HEK293T (cell line): Measurements from ENCODE around the gene HCN4.
A peak's percentile ranks its signal among the peaks of the same experiment; 100 is the strongest.

ENCODE experiments used
- CTCF ChIA-PET: fragments of 350-600 bp; formaldehyde crosslinking; extraction: SDS; loops from one replicate; lab custom pipeline; 2021; ENCODE audit warnings: antibody characterized with exemption, inconsistent platforms; lab: Yijun Ruan, JAX
- POLR2A ChIA-PET: fragments of 350-600 bp; formaldehyde crosslinking; extraction: SDS; loops from one replicate; lab custom pipeline; 2020; ENCODE audit warnings: antibody characterized with exemption, inconsistent platforms; lab: Yijun Ruan, JAX
- DNase-seq: peaks from one replicate; pipeline ENCODE4 v3.0.0; 2012; ENCODE audit warnings: mixed read lengths; ENCODE audit errors: extremely low spot score
- ARNT ChIP-seq: fragments of 450-650 bp; IDR thresholded peaks from 2 replicates; pipeline ENCODE4 v1.6.1; 2017; ENCODE audit warnings: mild to moderate bottlenecking
- BHLHE40 ChIP-seq: fragments of 450-650 bp; IDR thresholded peaks from 2 replicates; pipeline ENCODE4 v1.6.1; 2016; ENCODE audit warnings: mild to moderate bottlenecking, moderate library complexity, borderline replicate concordance
- ELF4 ChIP-seq: fragments of 450-650 bp; IDR thresholded peaks from 2 replicates; pipeline ENCODE4 v1.6.1; 2017; ENCODE audit warnings: antibody characterized with exemption
- FOXA1 ChIP-seq: fragments of 450-650 bp; IDR thresholded peaks from 2 replicates; pipeline ENCODE4 v1.6.1; 2016; ENCODE audit warnings: mild to moderate bottlenecking
- FOXK2 ChIP-seq: fragments of 450-650 bp; IDR thresholded peaks from 2 replicates; pipeline ENCODE4 v1.6.1; 2016; ENCODE audit warnings: mild to moderate bottlenecking
- FOXM1 ChIP-seq: fragments of 450-650 bp; IDR thresholded peaks from 2 replicates; pipeline ENCODE4 v1.6.1; 2017; ENCODE audit warnings: mild to moderate bottlenecking, borderline replicate concordance
- L3MBTL2 ChIP-seq: fragments of 450-650 bp; conservative IDR thresholded peaks from 2 replicates; pipeline ENCODE4 v1.6.1; 2016; ENCODE audit warnings: mild to moderate bottlenecking
- LEF1 ChIP-seq: fragments of 450-650 bp; IDR thresholded peaks from 2 replicates; pipeline ENCODE4 v1.6.1; 2017; ENCODE audit warnings: mild to moderate bottlenecking, borderline replicate concordance
- NFRKB ChIP-seq: fragments of 450-650 bp; IDR thresholded peaks from 2 replicates; pipeline ENCODE4 v1.6.1; 2016; ENCODE audit warnings: mild to moderate bottlenecking, moderate library complexity
- PKNOX1 ChIP-seq: fragments of 450-650 bp; IDR thresholded peaks from 2 replicates; pipeline ENCODE4 v1.6.1; 2016
- SP1 ChIP-seq: fragments of 450-650 bp; IDR thresholded peaks from 2 replicates; pipeline ENCODE4 v1.6.1; 2017
- SUZ12 ChIP-seq: fragments of 450-650 bp; IDR thresholded peaks from 2 replicates; pipeline ENCODE4 v1.6.1; 2016; ENCODE audit warnings: mild to moderate bottlenecking
- TARDBP ChIP-seq: fragments of 450-650 bp; IDR thresholded peaks from 2 replicates; pipeline ENCODE4 v1.6.1; 2016
- ZNF384 ChIP-seq: fragments of 450-650 bp; IDR thresholded peaks from 2 replicates; pipeline ENCODE4 v1.6.1; 2016

HCN4 gene

GRCh38 chr15:73283366-73283962 is 85.3 kb downstream of the HCN4 start:
- CTCF ChIA-PET = no interaction called here
- TF ChIP-seq ARNT (no peak), TARDBP (no peak), SP1 (no peak), NFRKB (no peak), PKNOX1 (no peak)
- DNase-seq = no peak
- POLR2A ChIA-PET = interaction anchor here (1.1 kb wide), 1 partner anchor 47 kb away, joined by 3 read pairs; no protein-coding TSS in a partner anchor

GRCh38 chr15:73282567-73283365 is 86.0 kb downstream of the HCN4 start:
- DNase-seq = no peak
- CTCF ChIA-PET = interaction anchor here (1.2 kb wide), 1 partner anchor 9 kb away, joined by 3 read pairs; no protein-coding TSS in a partner anchor
- POLR2A ChIA-PET = interaction anchor here (1.1 kb wide), 1 partner anchor 48 kb away, joined by 3 read pairs; no protein-coding TSS in a partner anchor
- TF ChIP-seq ARNT = no peak
- no peak for TF ChIP-seq FOXM1
- no peak for TF ChIP-seq FOXK2
- TF ChIP-seq L3MBTL2 = no peak

GRCh38 chr15:73275862-73276261 is 92.9 kb downstream of the HCN4 start:
- CTCF ChIA-PET = interaction anchor here (1.0 to 2.2 kb wide), 4 partner anchors 10 to 553 kb away, joined by 3 to 8 read pairs (median 4); no protein-coding TSS in a partner anchor
- POLR2A ChIA-PET = no interaction called here
- TF ChIP-seq SP1 (no peak), ELF4 (no peak), BHLHE40 (no peak), LEF1 (no peak), L3MBTL2 (no peak), FOXM1 (no peak), FOXK2 (no peak)
- no peak for DNase-seq

GRCh38 chr15:73273181-73274002 is 95.4 kb downstream of the HCN4 start:
- TF ChIP-seq PKNOX1 = peak; percentile 36; the same call in 1 of the 2 replicates
- no peak for TF ChIP-seq ZNF384
- ChIA-PET CTCF (interaction anchor here (0.6 to 2.2 kb wide), 7 partner anchors 8 to 36 kb away, joined by 3 to 15 read pairs (median 4); no protein-coding TSS in a partner anchor), POLR2A (no interaction called here)
- DNase-seq = peak; percentile 69

- POLR2A ChIA-PET = no interaction called here
- TF ChIP-seq FOXA1 (no peak), ARNT (no peak), SUZ12 (no peak), ELF4 (no peak), BHLHE40 (no peak), NFRKB (no peak), L3MBTL2 (no peak)
- DNase-seq = no peak
- CTCF ChIA-PET = no interaction called here
These were observed 98.2 kb downstream of the HCN4 start for GRCh38 chr15:73270366-73271097.
